ENCODE measurements around the gene ATP9B.

ATP9B gene

DNA sequence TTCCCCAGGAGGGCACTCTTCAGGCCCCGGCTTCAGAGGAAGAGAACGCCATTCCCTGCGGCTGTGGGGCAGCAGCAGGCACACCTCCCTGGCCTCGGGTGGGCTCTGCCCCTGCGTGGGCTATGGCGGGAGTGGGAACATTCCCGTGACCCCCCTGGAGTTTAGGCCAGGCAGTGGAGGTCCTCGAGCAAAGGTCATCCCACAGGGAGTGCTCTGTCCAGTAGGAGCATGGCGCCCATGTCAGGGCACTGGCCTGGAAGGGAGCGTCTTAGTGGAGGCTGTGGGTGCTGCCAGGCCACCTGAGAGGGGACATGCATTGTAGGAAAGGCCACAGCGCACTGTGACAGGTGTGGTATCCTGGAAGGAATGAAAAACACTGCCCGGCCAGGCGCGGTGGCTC lies 317.4 kb downstream of the ATP9B start:
- no peak for DNase-seq

DNA sequence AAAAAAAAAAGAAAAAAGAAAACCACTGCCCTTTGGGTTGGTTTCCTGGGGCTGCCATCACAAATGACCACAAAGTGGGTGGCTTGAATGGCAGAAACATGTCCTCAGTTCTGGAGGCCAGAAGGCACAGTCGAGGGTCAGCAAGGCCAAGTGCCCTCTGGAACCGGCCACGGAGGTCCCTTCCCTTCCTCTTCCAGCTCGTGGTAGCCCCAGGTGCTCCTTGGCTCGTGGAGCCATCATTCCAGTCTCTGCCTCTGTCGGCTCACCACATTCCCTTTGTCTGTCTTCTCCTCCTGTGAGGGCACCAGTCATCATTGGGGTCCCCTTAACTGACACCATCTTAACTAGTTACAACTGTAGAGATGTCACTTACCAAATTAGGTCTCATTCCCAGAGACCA lies 318.0 kb downstream of the ATP9B start:
- DNase-seq: no peak

DNA sequence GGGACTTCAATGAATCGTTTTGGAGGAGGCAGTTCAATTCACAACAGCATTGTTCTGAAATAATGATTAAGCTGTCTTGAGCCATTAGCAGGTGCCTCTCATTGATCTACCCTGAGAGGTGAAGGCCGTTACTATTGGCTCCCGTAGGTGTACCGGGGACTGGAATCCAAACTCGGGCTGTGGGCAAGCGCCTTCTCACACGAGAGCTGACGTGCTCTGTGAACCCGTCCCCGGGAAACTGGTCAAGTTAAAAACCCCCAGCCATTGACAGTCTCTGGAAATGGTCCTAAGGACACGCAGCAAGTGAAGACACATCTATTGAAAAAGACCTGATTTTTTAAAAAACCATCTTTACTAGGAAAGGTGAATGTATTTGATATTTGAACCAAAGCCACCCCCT lies 318.4 kb downstream of the ATP9B start:
- no peak for DNase-seq

DNA sequence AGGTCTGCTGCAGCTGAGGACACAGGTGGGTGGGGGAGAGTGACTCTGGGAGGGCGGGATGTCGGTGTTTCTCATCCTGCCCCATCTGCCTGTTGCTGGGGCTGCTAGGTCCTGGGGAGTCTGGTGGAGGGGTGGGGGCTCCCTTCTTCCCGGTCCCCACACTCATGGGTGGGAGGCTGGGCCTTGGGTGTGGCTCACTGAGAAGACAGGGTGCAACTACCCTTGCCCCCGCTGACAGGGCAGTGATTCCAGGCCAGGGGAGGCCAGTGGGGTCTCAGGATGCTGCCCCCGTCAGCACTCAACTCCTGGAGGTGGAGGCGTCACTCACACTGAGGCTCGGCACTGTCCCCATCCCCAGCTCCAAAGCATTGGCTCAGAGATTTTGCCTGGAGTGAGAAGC lies 318.8 kb downstream of the ATP9B start:
- no peak for DNase-seq

DNA sequence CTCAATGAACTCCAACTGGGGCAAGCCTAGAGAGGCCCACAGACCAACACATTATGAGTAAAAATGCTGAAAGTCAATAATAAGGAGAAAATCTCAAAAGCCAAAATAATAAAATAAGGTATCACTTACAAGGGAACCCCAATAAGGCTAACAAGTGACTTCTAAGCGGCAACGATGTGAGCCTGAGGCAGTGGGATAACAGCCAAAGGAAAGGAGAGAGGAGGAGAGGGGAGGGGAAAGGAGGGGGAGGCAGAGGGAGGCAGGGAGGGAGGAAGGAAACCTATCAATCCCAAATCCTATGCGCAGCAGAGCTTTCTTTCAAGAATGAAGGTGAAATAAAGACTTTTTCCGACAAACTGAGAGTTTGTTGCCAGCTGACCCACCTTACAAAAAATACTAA lies 320.5 kb downstream of the ATP9B start:
- DNase-seq: no peak

DNA sequence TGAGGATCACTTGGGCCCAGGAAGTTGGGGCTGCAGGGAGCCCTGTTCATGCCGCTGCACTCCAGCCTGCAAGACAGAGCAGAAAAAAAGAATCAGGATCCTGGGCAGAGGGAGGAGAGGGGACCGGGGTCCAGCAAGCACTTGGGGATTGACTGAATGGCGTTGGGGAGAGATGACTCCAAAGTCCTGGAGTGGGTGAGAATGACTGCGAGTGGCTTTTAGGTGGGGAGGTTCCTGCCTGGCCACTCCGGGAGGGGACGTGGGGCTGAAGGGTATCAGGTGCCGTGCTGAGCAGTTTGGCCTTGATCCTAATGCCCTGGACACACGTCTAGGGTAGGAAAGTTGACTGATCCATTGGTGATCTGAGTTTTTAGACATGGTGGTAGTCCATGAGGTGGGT lies 323.0 kb downstream of the ATP9B start:
- no peak for DNase-seq

DNA sequence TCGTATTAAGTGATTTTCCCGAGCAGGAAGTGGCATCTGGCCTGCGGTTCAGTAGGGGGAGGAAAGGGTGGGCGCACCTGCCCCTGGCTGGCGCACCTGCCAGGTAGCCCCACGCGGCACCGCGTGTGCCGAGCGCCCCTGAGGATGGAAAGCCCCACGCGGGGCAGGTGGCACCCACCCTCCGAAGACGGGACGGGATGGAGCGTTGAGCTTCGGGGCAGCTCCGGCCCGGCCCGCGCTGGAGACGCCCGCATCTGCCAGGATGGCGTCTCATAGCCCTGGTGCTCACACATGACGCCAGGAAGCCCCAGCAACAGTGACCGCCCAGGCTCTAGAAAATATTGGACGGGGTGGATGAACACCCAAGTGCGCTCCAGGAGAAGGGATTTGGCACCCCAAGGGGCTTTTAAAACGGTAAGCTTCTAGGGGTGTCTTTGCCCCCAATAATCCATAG lies 324.0 kb downstream of the ATP9B start:
- no peak for DNase-seq

DNA sequence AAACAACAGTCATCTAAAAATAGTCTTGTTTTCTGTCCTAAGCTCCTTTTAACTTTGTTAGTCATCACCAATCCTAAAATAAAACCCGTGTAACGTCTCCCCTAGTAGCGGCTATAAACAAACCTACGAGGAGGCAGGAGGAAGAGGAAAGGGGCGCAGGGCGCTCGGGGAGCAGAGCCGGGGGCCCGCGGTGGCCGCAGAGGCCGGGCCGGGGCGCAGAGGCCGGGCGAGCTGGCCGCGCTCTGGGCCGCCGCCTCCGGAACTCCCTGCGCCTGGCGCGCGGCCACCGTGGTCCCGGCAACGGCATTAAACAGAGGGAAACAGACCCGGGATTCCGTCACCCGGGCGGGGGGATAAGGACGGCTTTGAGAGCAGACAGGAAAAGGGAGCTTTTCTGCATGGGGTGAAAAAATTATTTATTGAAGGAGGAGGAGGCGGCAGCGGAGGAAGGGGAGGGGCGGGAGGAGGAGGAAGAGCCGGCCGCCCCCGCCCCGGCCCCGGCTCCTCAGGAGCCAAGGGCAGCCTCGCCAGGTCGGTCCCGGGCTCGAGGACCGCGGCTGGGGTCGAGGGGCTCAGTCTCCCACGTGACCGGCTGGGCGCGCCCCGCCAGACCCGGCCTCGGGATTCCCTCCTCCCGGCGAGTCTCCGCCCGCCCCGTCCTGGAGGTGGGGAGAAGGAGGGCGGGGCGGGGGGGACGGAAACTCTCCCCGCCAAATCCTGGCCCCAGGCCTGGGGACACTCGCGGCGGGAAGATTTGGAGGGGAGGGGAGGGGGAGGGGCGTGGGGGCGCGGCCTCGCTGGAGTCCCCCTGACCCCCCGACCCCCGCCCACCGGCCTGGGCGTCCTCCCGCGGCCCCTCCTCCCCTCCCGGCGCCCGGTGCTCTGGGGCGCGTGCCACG lies 324.7 kb downstream of the ATP9B start:
- DNase-seq: peak; percentile 69

DNA sequence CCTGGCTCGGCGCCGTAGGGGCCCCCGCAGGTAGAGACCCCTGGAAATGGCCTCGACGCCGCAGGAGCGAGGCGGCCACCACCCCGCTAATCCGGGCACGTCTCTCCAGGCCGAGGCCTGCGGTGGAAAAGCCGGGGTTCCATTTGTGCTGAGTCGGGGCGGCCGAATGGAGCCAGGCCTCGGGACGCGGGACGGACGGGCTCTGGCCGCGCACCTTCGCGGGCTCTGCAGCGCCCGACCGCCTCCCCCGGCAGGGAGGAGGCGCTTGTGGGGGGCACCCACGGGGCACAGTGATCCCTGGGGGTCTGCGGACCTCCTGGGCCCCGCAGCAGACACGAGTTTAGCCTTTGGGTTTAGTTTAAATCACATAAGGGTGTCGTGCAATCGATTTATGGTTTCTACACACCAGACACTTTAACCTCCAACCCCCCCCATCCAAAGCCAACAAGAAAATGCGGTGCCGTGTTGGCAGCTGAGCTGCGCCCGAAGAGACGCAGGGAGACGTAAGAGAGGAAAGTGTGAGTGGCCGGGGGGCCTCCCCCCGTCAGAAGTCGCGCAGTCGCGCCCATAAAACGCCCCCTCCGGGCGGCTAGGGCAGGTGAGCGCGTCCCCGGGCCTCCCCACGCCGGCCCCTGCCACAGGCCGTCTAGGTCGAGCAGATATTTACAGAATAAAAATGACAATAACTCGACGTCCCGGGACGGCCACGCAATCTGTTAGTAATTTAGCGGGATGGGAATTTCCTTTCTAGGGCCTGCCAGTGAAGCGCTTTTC lies 325.5 kb downstream of the ATP9B start:
- peak; percentile 55 for DNase-seq

DNA sequence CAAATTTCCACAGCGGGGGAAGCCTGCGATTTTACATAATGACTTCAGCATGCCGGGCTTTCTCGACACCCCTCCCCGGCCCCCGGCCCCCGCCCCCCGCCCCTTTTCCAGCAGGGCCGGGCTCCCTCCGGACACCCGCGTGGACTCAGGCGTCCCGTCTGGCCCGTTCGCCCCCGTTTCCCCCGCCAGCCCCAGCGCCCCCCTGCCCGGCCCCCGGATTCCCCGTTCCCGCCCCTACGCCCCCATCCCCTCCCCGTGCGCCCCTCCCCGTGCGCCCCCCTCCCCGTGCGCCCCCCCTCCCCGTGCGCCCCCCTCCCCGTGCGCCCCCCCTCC lies 326.1 kb downstream of the ATP9B start:
- no peak for DNase-seq

DNA sequence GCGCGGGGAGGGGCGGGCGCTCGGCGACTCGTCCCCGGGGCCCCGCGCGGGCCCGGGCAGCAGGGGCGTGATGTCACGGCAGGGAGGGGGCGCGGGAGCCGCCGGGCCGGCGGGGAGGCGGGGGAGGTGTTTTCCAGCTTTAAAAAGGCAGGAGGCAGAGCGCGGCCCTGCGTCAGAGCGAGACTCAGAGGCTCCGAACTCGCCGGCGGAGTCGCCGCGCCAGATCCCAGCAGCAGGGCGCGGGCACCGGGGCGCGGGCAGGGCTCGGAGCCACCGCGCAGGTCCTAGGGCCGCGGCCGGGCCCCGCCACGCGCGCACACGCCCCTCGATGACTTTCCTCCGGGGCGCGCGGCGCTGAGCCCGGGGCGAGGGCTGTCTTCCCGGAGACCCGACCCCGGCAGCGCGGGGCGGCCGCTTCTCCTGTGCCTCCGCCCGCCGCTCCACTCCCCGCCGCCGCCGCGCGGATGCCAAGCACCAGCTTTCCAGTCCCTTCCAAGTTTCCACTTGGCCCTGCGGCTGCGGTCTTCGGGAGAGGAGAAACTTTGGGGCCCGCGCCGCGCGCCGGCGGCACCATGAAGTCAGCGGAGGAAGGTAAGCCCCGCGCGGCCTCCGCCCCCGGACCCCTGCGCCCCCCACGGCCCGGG lies 326.7 kb downstream of the ATP9B start, which contains the start of gene NFATC1:
TSS of gene NFATC1 (plus strand) at position 170 of the 644 bp plus-strand sequence. CDS start at position 465, 295 bp downstream.
- DNase-seq: peak; percentile 84

DNA sequence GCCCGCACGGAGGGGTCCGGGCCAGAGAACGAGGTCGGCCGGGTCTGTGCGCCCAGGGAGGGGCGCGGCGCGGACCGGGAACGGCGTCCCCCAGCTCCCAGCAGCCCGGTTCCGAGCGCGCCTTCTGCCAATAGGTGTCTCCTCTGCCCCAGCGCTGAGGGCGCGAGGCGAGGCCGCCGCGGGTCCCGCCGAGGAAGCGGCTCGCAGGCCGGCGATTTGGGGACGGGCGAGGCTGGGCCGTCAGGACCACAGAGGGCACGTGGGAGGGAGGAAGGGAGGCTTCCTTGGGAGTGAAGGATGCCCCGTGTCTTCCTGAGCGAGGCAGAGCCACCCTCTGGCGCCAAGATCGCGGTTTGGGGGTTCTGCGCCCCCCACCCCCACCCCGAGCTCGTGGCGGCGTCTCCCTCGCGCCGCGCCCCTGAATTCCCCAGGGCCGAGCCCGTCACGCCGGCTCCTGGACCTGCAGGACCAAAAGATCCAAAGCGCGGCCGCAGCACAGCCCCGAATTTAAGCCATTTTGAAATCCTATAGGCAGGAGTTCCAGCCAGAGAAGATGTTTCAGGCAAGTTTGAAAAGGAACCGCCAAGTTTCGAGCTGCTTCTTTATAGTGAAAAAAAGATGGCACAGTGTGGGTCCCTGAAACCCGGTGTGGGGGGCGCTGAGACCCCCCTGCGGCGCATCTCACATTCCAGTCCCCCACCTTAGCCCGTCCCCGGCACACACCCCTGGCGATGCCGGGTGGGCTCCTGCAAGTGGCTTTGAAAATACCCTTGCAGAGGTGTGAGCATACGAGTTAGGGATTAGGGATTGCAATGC lies 327.4 kb downstream of the ATP9B start:
- DNase-seq: no peak

DNA sequence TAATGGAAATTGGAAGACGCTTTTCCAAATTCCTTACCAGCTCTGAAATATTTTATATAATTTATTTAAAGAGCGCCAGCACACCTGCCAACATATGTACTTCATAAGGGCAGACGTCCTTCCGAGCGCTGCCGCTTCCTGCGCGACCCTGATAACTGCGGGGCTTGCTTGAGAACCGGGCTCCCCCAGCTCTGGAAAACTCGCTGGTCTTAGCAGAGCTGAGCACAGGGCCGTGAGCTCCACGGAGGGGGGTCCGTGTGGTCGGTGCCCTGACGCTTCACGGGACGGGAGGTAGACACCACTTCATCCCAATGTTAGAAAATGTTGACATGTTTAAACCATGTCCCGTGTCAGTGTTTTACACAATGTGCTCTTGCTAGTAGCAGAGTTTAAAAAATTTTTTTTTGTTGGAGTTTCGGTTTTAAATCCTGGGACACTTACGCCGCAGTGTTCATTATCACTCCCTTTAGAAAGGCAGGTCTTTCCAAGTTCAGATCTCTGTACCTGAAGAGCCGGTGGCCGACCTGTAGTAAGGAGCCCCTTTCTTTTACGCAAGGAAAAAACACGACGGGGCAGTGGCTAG lies 328.1 kb downstream of the ATP9B start:
- DNase-seq: no peak

DNA sequence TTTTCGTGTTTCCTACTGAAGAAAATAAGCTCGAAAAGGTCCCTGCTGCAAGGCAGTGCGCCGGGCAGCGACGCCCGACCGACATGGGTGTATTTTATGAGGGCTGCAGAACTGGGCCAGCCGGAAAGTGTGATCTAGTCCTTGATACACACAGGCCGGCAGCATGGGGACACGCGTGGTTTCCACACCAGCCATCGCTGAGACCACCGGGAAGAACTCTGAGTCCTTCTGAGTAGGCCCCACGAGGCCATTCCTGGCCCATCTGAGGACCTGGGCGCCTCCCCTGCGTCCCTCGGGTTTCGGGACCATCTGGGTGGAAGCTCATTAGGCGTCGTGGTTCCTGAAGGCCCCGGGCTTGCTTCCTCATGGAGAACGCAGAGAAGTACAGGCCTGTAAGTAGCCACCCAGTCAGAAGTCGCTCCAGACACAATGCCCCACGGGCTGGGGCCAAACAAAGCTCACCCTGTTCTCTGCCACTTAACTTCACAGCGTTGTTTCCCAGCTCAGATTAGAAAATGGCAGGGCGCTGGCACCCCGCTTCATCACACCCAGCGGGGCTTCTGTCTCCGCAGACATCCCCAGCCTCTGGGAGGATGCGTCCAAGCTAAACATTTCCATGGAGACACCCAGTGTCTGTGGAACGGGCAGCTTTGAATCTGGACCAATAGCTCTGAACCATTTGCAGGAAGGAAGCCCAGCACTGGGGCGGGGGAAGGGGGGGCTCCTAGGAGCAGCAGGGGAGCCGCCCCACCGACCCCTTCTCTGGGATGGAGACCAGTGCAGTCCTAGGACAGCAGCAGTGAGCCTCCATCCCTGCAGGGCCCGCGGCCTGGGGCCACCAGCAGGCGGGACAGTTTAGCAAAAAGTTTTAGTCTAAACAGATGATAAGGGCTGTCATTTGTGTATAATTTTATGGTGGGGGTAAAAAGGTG lies 328.9 kb downstream of the ATP9B start:
- DNase-seq: no peak

DNA sequence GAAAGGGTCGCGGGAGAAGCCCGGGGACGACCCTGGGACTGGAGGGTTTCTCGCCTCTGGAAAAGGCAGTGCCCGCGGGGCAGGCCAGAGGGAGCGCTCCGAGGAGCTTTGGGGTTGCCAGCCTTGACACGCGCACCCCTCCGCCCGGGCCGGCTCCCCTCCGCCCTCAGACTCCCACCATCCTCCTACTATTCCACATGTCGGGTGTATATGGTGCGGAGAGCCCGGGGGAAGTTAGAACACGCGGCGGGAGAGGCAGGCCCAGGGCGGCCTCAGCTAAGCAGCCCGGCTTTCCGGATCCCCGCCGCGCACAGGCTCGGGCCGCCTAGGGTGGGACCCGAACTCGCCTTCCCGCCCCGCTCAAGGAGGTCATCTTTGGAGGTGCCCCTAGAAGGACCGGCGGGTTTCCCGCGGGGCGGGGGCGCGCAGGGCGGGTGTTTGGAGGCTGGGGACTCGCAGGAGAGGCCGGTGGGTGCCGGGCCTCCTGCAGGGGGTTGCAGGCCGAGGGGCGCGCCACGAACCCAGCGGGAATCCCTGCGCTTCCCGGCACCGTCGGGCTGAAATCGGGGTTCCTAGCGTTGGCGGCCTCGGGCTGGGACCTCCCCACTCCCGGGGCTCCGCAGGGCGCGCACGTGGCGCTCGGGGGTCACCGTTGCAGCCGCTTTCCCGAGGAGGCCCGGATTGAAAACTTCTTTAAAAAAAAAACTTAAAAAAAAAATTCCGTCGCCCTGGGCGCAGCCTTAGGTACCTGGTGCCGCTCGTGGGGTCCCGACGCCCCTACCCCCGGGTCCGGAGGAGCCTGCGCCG lies 330.3 kb downstream of the ATP9B start:
- no peak for DNase-seq

DNA sequence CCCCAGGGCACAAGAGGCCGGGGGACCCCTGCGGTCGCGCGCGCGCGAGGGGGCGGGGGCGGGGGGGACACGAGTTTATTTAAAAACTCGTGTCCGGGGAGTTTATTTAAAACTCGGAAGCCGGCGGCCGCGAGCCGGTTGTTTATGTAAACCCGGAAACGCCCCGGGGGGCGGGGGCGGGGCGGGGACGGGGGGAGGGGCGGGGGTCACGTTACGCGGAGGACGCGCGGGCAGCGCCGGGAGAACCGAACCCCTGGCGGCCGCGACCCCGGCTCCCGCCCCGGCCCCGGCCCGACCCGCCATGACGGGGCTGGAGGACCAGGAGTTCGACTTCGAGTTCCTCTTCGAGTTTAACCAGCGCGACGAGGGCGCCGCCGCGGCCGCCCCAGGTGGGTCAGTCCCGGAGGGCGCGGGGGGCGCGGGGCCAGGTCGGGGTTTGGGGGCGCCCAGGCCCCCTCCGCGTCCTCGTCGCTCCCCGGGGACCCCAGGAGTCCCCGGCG lies 330.9 kb downstream of the ATP9B start:
- DNase-seq: peak; percentile 80

DNA sequence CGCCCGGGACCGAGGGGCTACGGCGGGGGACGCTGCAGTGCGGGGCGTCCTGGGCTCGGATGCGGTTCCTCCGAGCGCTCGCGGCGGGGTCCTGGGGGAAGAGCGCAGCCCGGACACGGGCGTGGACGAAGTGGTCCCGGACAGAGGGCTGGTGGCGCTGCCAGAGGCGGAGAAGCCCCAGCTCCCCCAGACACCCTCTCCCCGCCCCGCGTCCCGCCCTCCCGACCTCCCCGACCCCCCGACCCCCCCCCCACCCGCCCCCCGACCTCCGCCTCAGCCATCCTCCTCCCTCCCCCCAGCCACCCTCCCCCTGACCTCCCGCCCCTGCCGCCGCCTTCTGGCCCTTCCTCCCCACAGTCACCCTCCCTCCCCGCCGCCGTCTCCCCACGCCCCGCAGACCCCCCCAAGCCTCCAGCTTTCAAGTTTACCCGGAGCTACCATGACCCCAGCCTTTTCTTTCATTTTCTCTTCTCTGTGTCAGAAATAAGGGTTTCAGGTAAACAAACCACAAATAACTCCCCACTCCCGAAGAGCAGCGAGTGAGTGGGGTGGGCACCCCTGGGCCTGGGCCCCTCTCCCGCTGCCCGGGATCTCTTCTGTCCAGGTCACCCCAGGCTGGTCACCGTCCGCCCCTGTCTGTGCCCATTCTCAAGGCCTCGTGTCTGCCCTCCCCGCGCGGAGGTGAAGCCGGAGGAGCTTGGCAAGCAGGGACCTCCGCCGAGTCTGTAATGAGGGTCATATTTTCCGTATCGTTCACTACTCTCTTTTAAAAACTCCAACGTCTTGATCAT lies 331.6 kb downstream of the ATP9B start:
- peak; percentile 81 for DNase-seq

DNA sequence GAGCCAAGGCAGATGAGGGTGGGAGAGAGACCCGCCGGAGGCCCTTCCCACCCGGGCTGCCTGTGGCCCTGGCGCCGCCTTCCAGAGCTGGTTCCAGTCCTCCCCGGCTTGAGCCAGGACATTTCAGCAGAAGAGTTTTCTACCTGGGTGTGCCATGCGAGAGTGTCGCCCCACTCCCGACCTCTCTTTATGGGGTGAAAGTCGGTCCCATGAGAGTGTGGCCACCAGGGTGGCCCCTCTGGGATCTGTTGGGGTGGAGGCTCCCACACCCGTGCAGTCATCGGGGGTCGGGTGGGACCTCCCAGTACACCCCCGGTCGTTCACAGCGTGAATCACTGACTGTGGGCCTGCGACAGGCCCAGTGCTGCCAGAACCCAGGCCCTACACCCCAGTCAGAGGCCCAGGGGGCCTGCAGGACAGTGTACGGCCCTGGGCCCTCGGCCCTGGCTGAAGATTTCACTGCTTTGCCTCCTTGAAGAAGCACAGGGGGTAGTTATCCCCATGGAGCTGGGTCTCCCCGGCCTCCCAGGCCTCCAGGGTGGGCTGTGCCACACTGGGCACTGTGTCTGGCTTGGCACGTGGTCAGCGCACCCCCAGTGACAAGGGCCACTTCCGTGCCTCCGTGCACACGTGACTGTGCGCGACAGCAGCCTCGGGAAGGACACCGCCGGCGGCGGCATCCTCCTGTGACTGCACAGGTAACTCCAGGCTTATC lies 332.5 kb downstream of the ATP9B start:
- no peak for DNase-seq

DNA sequence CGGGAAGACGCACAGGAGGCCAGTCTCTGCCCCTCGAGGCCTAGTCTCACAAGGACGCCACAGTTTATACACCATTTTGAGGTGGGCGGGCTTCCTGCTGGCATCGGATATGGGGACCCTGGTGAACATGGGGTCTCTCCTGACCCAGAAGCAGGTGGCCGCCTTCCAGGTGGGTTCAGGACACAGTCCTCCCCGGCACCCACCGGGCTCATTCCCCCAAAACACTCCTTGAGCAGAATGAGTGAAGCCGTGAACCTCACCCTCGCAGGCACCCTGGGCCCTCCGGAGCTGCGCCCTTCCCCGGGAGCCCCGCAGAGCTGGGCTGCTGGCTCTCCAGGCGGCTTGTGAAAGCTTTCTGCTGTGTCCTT lies 333.0 kb downstream of the ATP9B start:
- DNase-seq: no peak
